Epithelial cell of esophagus (primary cell): ENCODE data around the gene TMTC1.

Experiments used
- DNase-seq: peaks from one replicate; pipeline ENCODE4 v3.0.0; 2010; ENCODE audit warnings: low read depth
- H3K4me3 ChIP-seq: 2 replicates; pipeline ENCODE4 v1.5.1; 2011; ENCODE audit warnings: mild to moderate bottlenecking, low read length, control low read depth
- TF ChIP-seq, protein P1 (sequence below): IDR thresholded peaks from 2 replicates; pipeline ENCODE4 v1.5.1; 2011; ENCODE audit warnings: low read depth, mild to moderate bottlenecking, low read length, control low read depth, inconsistent platforms; ENCODE audit not compliant: insufficient read depth; ENCODE audit errors: missing control alignments

Gene TMTC1

DNA sequence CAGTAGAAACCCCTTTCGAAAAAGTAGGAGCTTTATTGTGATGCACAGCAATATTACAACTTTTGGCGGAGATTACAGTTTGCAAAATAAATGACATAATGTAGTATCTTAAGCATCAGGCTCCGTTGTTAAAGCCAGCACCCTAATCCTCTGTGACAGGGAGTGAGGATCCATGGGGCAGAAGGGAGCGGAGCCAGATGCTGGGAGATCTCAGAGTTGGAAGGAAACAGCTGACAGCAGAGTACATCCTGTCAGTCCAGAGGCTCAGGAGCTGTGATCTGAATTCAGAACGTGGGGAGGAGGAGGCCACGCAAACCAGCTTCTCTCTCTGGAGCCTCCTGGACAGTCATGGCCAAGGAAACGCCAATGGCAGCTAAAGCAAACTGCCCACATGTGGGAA lies 55.7 kb downstream of the TMTC1 start:
- DNase-seq, result no peak
- no peak overlapping the region for H3K4me3 ChIP-seq
- TF ChIP-seq, protein P1, sequence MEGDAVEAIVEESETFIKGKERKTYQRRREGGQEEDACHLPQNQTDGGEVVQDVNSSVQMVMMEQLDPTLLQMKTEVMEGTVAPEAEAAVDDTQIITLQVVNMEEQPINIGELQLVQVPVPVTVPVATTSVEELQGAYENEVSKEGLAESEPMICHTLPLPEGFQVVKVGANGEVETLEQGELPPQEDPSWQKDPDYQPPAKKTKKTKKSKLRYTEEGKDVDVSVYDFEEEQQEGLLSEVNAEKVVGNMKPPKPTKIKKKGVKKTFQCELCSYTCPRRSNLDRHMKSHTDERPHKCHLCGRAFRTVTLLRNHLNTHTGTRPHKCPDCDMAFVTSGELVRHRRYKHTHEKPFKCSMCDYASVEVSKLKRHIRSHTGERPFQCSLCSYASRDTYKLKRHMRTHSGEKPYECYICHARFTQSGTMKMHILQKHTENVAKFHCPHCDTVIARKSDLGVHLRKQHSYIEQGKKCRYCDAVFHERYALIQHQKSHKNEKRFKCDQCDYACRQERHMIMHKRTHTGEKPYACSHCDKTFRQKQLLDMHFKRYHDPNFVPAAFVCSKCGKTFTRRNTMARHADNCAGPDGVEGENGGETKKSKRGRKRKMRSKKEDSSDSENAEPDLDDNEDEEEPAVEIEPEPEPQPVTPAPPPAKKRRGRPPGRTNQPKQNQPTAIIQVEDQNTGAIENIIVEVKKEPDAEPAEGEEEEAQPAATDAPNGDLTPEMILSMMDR, result no peak

DNA sequence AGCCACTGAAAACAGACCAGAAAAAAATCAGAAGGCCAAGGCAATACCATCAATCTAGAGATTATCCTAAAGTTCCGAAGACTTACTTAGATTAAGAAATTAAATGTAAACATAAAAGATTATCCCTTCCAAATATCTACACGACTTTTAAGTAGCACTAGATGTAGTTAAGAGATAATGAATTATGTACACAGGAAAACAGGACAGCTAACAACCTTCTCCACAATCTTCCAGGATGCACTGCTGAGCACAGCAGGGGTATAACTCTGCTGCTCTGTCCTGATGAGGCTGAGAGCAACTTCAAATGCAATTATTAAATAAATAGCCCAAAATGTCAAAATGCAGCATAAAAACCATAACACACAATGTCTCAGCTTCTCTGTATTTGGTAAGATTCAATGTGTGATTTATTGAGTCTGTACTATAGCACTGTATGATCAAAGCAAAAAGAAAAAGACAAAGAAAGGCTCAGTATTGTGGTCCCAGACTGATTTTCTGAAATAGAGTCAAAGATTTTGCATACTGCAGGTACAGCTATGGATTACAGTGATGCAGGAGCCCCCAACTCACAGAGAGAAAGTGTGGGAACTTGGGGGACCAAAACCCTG lies 56.9 kb downstream of the TMTC1 start:
- TF ChIP-seq, protein P1, result no peak
- no peak overlapping the region for H3K4me3 ChIP-seq
- DNase-seq, result no peak

- H3K4me3 ChIP-seq, result no peak overlapping the region
- no peak for DNase-seq
- TF ChIP-seq, protein P1, result no peak
Measured at GRCh38 chr12:29726321-29726692, 57.4 kb downstream of the TMTC1 start.

DNA sequence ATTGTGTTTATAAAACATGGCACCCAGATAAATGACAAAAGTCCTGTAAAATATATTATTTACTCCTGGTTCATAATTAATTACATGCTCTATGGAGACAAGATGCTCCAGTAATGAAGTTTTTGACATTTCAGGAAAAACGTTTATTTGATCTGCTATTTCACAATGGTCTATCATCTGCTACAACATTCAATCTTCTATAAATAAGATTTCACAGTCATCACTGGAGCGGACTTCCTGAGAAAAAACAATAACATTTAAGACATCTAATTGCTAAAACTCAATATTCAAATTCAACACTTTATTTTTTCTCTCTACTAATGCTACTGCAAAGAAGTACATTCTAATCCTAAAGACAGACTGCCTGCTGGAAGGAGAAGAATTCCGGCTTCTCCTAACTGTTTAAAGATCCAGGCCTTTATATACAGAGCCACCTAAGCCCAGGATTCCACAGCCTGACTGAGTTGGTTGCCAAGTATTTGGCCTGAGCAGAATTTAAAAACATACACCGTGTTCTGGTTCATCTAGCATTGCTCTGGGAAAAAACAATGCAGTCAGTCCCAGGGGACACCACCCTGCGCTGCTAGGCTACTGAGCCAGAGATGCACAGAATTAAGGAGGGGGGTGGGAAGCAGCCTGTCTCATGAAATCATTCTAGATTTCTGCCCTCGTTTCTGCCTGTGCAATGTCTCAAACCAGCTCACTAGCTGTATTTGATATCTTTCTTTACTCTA lies 58.0 kb downstream of the TMTC1 start:
- H3K4me3 ChIP-seq, result no peak overlapping the region
- DNase-seq, result no peak
- TF ChIP-seq, protein P1, result no peak

- DNase-seq, result no peak
- TF ChIP-seq, protein P1, result no peak
- H3K4me3 ChIP-seq, result no peak overlapping the region
Measured at GRCh38 chr12:29722164-29722563, 61.6 kb downstream of the TMTC1 start.

DNA sequence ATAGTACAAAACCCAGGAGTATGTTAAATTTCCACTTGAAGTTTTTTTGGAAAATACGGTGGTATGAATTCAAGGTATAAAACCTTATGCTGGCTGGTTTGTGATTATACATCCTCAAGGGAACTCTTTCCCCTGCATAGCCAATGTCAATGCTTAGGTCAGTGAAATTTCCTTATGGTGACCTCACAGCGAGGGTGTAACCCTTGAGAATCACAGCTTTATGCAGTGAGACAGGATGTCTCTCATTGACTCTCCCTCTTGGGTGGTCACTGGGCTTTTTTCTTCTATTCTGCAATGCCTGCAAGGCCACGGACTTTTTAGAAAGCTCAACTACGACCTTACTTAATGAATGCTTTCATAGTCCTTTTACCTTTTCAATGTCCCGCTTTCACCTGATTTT lies 64.4 kb downstream of the TMTC1 start:
- H3K4me3 ChIP-seq, result no peak overlapping the region
- TF ChIP-seq, protein P1, result no peak
- DNase-seq, result no peak

DNA sequence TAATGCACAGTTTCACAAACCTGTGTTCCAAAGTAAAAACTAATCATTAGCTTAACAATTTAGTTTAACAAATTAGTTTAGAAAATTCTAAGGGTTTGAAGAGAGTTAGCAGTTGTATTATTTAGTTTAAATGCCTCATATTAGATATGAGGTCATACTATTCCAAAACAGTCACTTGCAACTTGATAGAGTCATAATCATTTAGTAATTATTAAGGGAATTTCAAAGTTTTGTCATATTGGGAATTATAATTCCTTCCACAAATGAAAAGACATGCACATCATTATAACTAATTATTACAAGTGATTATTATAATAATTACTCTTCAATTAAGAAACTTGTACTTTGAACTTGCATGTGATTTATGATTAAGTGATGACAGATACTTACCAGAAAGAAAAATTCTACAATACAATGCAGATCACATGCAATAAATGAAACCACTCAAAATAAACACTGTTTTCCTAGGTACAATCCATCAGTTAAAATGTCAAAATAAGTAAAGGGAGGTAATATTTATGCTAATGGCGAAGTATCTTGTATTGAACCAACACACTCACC lies 66.1 kb downstream of the TMTC1 start:
- H3K4me3 ChIP-seq, result no peak overlapping the region
- DNase-seq, result no peak
- TF ChIP-seq, protein P1, result no peak
